Activated CD8-positive, alpha-beta T cell treated with anti-CD3 and anti-CD28 coated beads, Interleukin-2, amount 10 ng/mL, durations not matched to agents 7 days and 5 days (primary cell): ENCODE results near the gene PCMTD2. TPM values are rescaled to one million over a fixed set of nuclear protein-coding genes. Genes with fewer than 3 reads are reported as not detected.

ENCODE experiments used
- ATAC-seq: fragments of 150-1000 bp; cut with Tn5 transposase; one replicate; pipeline ENCODE4 v1.10.0; 2021; ENCODE audit warnings: moderate library complexity
- CTCF ChIA-PET: fragments of 350-600 bp; sonication (Branson Sonifier 250); formaldehyde crosslinking; loops from one replicate; lab custom pipeline; 2021; ENCODE audit warnings: antibody characterized with exemption; lab: Charles Lee
- POLR2A ChIA-PET: fragments of 350-600 bp; sonication (Branson Sonifier 250); formaldehyde crosslinking; loops from one replicate; lab custom pipeline; 2021; ENCODE audit warnings: antibody characterized with exemption; lab: Charles Lee
- DNase-seq: peaks from one replicate; pipeline ENCODE4 v3.0.0-alpha.2; 2020
- H3K27ac Mint-ChIP-seq: one replicate; pipeline ENCODE4 v1.8.0; 2021; ENCODE audit warnings: mild to moderate bottlenecking, mixed read lengths
- H3K27me3 Mint-ChIP-seq: one replicate; pipeline ENCODE4 v1.8.0; 2021; ENCODE audit warnings: low read depth, mixed read lengths
- H3K36me3 Mint-ChIP-seq: one replicate; pipeline ENCODE4 v1.8.0; 2021; ENCODE audit warnings: low read depth, mixed read lengths
- H3K4me1 Mint-ChIP-seq: one replicate; pipeline ENCODE4 v1.8.0; 2021; ENCODE audit warnings: low read depth, mixed read lengths
- H3K4me3 Mint-ChIP-seq: one replicate; pipeline ENCODE4 v1.8.0; 2021; ENCODE audit warnings: mild to moderate bottlenecking, mixed read lengths
- H3K9me3 Mint-ChIP-seq: one replicate; pipeline ENCODE4 v1.8.0; 2022; ENCODE audit warnings: mixed read lengths; ENCODE audit not compliant: insufficient read depth
- total RNA-seq, 2 experiments: library from RNA; stranded (reverse); gene quantifications; one replicate each; pipeline ENCODE4 v1.2.3, GENCODE V29; 2021

PCMTD2 gene
- total RNA-seq, 2 experiments from 2014 or later: 32.0 to 33.2 TPM

DNA sequence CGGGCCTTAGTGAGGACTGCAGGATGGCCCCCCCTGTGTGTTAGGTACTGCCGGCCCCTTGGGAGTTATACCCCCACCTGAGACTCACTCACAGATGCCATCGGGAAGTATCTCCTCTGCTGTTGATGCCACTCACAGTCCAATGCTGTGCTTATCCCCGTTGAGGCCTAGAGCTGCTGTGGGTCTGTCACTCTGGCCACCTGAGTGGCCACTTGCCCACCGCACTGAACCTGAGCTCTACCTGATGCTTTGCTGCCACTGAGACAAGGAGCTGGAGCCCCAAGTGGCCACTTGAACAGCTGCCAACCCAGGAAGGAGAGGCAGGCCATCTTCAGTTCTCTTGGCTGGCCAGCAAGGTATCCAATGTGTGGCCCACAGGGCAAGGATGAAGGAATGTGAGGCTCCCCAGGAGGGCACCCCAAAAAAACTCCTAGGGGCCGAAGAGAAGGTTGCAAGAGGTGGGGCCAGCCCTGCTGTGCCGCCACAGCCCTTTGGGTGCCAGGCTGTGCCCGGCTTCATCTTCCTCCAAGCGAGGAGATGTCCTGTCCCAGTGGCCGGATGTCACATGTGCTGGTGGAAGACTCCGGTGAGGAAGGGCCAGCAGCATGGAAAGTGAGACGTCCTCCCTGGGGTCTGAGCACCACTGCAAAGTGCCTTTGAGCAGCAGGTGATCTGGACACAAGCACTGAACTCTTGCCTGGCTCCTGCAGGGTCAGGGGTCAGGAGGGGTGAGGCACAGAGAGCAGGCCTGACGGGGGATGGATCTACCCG, 29.5 kb upstream of the PCMTD2 start:
- Mint-ChIP-seq H3K4me3 (no peak overlapping the region), H3K27me3 (peaks cover 4% of the 10 kb centered on the region), H3K9me3 (no peaks in the 10 kb centered on the region), H3K4me1 (peaks cover 3% of the 10 kb centered on the region), H3K36me3 (no peaks in the 10 kb centered on the region), H3K27ac (peak overlapping the region; percentile 15)
- ChIA-PET POLR2A (no interaction called here), CTCF (no interaction called here)
- DNase-seq (no peak), ATAC-seq (no peak)

DNA sequence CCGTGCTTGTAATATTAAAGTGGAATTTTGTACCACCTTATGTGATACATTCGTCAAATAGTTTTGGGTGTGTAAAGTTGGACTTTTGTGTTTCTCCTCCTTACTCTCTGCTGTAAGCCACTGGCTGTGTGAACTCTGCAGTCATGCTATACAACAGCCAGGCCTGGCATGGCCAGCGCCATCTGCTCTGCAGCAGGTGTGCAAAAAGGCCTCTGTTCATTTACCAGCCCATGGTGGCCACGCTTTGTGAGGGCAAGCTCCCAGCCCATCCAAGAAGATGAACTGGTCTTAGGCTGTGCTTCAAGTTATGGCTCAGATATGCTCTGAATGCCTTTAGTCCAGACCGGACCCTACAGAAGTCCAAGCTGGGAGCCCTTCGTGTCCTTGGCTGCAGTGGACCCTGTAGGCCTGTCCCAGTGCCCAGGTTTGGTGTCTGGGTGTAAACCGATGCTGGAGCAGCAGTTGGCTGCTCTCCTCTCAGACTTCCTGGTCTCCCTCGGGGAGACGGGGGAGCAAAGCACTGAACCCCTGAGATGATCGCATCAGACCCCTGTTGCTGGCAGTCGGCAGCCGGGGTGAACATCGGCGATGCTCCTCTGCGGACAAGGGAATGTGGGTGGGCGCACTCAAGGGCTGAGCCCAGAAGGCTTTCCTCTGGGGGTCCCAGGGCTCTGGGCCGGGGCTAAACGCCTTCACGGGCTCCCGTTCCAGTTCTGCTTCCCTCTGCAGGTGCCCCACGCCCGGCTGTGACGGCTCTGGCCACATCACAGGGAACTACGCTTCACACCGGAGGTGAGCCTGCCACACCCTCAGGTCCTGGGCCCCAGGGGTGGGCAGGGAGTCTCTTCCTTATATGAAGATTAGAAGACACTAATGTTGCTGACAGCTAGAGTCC, 28.6 kb upstream of the PCMTD2 start:
- H3K4me1 Mint-ChIP-seq: peaks cover 3% of the 10 kb centered on the region
- ChIA-PET POLR2A (no interaction called here), CTCF (no interaction called here)
- H3K36me3 Mint-ChIP-seq: no peaks in the 10 kb centered on the region
- no peaks in the 10 kb centered on the region for H3K9me3 Mint-ChIP-seq
- no peak overlapping the region for H3K27ac Mint-ChIP-seq
- H3K27me3 Mint-ChIP-seq: peaks cover 4% of the 10 kb centered on the region
- DNase-seq: peak; percentile 36
- peak; percentile 18 for ATAC-seq
- H3K4me3 Mint-ChIP-seq: no peak overlapping the region

DNA sequence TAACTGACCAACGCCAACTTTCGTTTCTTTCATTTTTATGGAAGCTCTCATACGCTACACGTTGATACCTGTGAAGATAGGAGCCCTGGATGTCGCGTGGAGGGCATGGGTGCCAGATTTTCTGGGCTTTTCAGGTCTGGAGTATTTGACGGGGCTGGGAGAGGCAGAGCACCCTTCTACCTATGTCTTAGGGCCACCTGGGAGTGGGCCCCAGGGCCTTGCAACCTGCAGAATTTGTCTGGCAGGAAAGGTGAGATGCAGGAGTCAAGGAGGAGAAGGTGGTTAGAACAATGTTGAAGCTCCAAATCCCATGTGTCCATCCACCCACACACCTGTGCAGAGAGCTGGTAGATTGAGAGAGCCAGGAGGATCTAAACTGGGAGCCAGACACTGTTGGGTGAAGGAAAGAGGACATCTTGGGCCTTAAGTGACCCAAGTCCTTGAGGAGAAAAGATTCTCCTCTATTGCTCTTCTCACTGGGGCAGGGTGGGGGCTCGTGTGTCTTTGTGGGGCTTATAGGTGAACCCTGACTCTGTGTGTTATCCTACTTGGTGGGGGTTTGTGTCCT, 27.4 kb upstream of the PCMTD2 start:
- peak overlapping the region; percentile 50 for H3K27ac Mint-ChIP-seq
- POLR2A ChIA-PET: no interaction called here
- ATAC-seq (no peak), DNase-seq (no peak)
- H3K36me3 Mint-ChIP-seq: no peaks in the 10 kb centered on the region
- no peaks in the 10 kb centered on the region for H3K9me3 Mint-ChIP-seq
- H3K4me1 Mint-ChIP-seq: peaks cover 3% of the 10 kb centered on the region
- peaks cover 4% of the 10 kb centered on the region for H3K27me3 Mint-ChIP-seq
- H3K4me3 Mint-ChIP-seq: no peak overlapping the region
- CTCF ChIA-PET: no interaction called here

DNA sequence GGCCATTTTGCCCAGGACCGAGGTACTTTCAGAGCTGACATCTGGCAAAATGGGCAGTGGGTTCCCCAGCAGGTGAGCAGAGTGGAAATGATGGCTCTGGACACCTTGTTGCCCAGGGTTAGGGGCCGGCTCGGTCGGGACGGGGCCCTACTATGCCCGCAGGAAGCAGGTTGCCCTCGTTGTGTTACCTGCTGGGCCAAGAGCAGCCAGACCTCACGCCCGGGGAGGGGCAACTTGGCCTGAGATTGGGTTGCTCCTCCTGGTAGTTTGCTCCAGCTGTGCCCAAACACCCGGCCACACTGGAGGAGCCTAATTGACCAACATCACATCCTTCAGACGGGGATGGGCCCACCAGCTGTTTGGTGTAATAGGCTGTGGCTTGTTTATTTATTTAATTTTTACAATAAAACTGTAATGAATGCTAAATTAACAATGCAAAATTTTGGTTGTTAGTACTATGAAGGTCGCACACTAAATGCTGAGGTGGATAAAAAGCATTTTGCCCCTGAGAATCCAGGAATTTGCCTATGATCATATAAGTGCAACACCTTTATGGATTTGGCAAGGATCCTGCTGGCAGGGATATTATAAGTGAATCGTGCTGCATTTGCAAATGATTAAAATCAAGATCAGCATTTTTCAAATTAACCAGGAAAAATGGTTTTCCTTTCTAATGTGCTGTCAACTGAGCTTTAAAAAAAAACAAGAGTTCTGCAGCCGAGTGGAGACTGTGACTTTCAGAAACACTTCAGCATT, 26.6 kb upstream of the PCMTD2 start:
- Mint-ChIP-seq H3K36me3 (no peaks in the 10 kb centered on the region), H3K4me1 (peaks cover 9% of the 10 kb centered on the region), H3K4me3 (no peak overlapping the region), H3K27me3 (peaks cover 4% of the 10 kb centered on the region), H3K27ac (no peak overlapping the region), H3K9me3 (no peaks in the 10 kb centered on the region)
- DNase-seq: no peak
- CTCF ChIA-PET: no interaction called here
- POLR2A ChIA-PET: no interaction called here
- ATAC-seq: no peak

DNA sequence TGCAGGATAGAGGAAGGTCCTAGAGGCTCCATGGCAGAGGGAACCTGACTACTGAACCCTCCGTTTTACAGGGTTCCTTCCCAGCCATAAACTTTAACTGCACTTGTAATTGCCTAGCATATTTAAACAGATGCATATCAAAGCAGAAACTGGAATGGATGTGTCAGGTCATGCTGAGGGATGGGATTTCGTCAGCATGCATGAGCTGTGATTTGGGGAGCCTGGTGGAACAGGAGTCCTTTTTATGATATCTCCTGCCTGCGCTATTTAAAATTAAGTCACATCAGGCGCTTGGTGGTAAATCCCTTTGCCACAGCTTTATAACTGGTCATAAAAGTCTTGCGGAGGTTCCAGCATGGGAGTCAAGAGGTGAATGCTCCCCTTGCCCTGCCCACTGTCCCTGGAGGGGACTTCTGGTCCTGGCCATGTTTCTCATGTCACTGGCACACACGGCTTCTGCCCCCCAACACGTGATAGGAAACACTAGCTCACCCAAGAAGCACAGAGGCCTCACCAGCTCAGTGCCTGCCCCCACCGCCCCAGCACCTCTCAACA, 26.0 kb upstream of the PCMTD2 start:
- Mint-ChIP-seq H3K9me3 (no peaks in the 10 kb centered on the region), H3K27me3 (peaks cover 4% of the 10 kb centered on the region), H3K27ac (no peak overlapping the region), H3K36me3 (no peaks in the 10 kb centered on the region), H3K4me3 (no peak overlapping the region), H3K4me1 (peaks cover 9% of the 10 kb centered on the region)
- CTCF ChIA-PET: no interaction called here
- ATAC-seq (no peak), DNase-seq (no peak)
- POLR2A ChIA-PET: no interaction called here

DNA sequence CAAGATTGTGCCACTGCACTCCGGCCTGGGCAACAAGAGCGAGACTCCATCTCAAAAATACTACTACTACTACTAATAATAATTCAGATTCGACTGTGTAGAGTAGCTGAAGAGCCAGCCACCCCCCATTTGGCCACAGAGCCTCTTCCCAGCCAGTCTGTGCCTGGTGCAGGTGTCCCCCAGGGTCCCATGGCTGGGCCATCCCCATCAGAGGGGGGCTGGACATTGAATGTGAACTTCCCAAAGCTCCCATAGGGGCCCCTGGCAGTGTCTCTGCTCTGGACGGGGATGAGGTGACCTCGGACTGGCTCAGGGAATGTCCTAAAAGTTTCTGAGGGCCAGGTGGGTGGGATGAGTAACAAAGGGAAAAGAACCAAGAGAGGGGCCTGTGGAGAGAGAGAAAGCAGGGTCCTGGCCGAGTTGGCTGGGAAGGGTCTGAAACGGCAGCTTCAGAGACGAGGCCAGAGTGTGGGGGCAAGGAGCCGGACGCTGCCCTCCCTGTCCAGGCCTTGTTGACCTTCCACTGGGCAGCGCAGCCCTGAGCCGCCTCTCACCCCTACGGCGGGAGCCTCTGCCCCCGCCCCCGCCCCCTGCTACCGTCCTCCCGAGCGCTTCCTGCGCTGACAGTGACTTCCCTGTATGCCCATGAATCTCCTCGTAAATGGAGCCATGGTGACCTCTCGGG, 24.9 kb upstream of the PCMTD2 start:
- DNase-seq (no peak), ATAC-seq (no peak)
- H3K4me3 Mint-ChIP-seq: no peak overlapping the region
- H3K27me3 Mint-ChIP-seq: peaks cover 4% of the 10 kb centered on the region
- H3K9me3 Mint-ChIP-seq: no peaks in the 10 kb centered on the region
- peaks cover 9% of the 10 kb centered on the region for H3K4me1 Mint-ChIP-seq
- POLR2A ChIA-PET: no interaction called here
- H3K36me3 Mint-ChIP-seq: no peaks in the 10 kb centered on the region
- H3K27ac Mint-ChIP-seq: no peak overlapping the region
- CTCF ChIA-PET: no interaction called here

DNA sequence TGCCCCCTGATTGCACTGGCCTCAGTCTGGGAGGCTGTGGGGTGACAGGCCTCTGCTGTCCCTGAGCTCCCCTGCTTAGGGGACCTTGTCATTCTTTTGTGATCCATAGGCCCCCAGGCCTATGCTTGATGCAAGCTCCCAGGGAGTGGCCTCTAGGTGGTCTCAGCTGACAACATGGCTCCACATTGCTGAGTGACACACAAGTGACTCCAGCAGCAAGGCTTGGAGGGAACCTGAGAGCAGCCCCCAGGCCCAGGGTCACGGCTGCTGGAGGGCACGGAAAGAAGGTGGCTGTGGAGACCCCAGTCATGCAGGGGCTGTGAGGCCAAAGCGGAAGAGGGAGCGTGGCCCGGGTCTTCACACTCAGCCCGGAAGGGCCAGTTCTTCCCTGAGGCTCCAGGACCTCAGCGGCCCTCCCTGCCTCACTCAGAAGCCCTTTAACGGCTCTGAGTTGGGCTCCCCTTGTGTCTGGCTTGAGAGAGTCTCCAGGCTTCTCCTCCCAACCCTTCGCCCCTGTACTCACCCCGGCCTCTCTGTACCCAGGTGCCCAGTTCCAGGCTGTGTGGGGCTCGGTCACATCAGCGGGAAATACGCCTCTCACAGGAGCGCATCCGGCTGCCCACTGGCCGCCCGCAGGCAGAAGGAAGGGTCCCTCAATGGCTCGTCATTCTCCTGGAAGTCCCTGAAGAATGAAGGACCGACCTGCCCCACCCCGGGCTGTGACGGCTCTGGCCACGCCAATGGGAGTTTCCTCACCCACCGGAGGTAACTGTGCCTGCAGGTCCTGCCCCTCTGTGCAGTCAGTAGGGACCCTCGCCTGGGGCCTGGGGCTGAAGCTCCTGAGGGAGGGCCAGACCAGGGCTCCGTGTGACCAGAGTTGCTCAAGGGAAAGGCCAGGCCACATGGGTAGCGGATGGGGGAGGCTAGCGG, 23.7 kb upstream of the PCMTD2 start:
- ChIA-PET POLR2A (no interaction called here), CTCF (no interaction called here)
- H3K27me3 Mint-ChIP-seq: peaks cover 4% of the 10 kb centered on the region
- no peaks in the 10 kb centered on the region for H3K9me3 Mint-ChIP-seq
- no peak for ATAC-seq
- no peak overlapping the region for H3K4me3 Mint-ChIP-seq
- no peaks in the 10 kb centered on the region for H3K36me3 Mint-ChIP-seq
- H3K4me1 Mint-ChIP-seq: peaks cover 9% of the 10 kb centered on the region
- DNase-seq: no peak
- H3K27ac Mint-ChIP-seq: no peak overlapping the region

DNA sequence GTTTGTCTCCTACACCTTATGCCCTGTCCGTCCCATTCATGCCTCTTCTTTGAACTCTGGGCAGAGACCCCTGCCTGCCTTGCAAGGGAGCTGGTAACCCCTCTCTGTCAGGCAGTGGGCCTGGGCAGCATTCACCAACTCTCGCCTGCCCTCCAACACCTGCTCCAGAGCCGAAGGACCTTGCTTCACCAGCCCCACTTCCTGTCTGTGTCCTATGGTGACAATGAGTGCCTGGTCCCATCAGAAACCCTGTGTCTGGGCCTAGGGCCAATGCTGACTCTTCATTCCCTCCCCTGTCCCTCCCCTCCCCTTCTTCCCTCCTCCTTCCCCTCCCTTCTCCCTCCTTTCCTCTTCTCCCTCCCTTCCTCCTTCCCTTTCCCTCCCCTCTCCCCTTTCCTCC, 22.8 kb upstream of the PCMTD2 start:
- H3K27ac Mint-ChIP-seq: no peak overlapping the region

DNA sequence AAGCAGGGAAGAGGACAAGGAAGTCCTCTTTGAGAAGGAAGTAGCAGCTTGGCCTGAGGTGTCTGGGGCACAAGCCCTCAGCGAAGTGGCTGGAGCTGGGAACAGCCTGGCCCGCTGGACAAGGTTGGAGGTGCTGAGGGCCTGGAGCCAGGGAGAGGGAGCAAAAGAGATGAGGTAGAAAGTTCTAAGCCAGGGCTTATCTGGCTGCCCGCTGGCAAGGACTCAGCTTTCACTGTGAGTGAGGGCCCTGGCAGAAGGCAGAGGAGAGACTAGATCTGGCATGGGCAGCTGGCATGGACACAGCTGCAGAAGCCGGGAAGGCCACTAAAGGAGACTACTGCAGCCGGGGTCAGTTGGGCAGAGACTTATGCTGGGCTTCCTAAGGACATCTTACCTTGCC, 21.8 kb upstream of the PCMTD2 start:
- ChIA-PET CTCF (no interaction called here), POLR2A (no interaction called here)
- Mint-ChIP-seq H3K27ac (peak overlapping the region; percentile 56), H3K27me3 (no peaks in the 10 kb centered on the region), H3K36me3 (no peaks in the 10 kb centered on the region), H3K4me1 (peaks cover 6% of the 10 kb centered on the region), H3K9me3 (no peaks in the 10 kb centered on the region), H3K4me3 (no peak overlapping the region)
- no peak for ATAC-seq
- no peak for DNase-seq

More for the DNA sequence above, 22.8 kb upstream of the PCMTD2 start:
- H3K9me3 Mint-ChIP-seq: no peaks in the 10 kb centered on the region
- H3K36me3 Mint-ChIP-seq: no peaks in the 10 kb centered on the region
- peaks cover 4% of the 10 kb centered on the region for H3K27me3 Mint-ChIP-seq
- CTCF ChIA-PET: no interaction called here
- POLR2A ChIA-PET: no interaction called here
- DNase-seq: no peak
- no peak overlapping the region for H3K4me3 Mint-ChIP-seq
- H3K4me1 Mint-ChIP-seq: peaks cover 9% of the 10 kb centered on the region
- peak; percentile 42 for ATAC-seq

DNA sequence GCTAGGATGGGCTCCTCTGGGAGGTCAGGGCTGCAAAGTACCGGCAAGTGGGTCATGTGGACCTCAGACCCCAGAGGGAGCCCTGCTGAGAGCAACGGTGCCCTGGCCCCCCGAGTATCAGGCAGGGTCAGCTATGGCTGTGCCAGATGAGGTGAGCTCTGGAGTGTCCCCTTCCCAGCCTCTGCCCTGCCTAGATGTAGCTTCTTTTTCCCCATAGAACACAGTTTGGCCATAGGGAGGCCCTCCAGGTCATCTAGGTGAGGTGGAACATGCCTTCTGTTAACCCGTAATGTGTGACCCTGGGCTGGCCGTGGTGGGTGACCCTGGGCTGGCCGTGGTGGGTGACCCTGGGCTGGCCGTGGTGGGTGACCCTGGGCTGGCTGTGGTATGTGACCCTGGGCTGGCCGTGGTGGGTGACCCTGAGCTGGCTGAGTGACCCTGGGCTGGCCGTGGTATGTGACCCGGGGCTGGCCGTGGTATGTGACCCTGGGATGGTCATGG, 21.2 kb upstream of the PCMTD2 start:
- no peak overlapping the region for H3K27ac Mint-ChIP-seq
- ChIA-PET CTCF (no interaction called here), POLR2A (no interaction called here)
- ATAC-seq (no peak), DNase-seq (no peak)
- H3K4me3 Mint-ChIP-seq: no peak overlapping the region
- no peaks in the 10 kb centered on the region for H3K36me3 Mint-ChIP-seq
- H3K4me1 Mint-ChIP-seq: peaks cover 6% of the 10 kb centered on the region
- H3K9me3 Mint-ChIP-seq: no peaks in the 10 kb centered on the region
- H3K27me3 Mint-ChIP-seq: no peaks in the 10 kb centered on the region
